Measurements from ENCODE around the gene C11orf21. TPM values are rescaled to one million over a fixed set of nuclear protein-coding genes. Genes with fewer than 3 reads are reported as not detected.

C11orf21 gene
- total RNA-seq, 2 donors from 2014 or later, result 0.26 to 0.33 TPM

DNA sequence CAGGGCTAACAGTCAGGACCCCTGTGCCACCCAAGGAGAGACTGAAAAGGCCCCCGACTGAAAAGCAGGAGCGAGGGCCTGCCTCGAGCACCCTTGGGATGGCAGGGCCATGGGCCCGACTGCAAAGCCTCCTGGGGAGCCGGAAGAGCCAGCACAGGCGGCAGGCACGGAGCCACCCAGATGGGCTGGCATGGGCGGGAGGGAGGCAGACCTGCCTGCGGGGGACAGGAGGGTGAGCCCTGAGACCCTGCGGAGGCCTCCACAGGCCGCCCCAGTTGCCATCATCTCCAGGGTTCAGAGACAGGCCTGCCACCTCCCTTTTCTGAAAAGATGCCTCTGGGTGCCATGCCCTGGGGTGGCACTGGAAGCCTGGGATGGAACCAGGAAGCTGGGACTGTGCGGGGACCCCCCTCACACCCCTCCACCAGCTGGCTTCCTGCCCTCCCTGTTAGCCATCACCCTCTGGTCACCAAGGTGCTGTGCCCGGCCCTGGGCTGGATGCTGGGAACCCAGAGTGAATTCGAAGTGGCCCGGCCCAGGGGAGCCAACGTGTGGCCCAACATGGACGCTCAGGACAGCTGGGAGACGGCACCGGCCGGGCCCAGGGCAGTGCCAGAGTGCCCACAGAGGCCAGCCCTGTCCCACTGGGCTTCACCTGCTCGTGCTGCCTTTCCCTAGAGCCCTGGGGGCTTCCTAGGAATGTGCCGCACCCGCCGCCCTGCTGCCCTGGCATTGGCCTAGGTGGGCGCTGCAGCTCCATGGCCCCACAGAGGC is 13.9 kb upstream of the C11orf21 start:
- ATAC-seq, result peak; percentile 41
- intact Hi-C loops (cut with DNase I), result no loop called here
- peak overlapping the region; percentile 63 to 78 (median 72) for H3K27ac ChIP-seq

DNA sequence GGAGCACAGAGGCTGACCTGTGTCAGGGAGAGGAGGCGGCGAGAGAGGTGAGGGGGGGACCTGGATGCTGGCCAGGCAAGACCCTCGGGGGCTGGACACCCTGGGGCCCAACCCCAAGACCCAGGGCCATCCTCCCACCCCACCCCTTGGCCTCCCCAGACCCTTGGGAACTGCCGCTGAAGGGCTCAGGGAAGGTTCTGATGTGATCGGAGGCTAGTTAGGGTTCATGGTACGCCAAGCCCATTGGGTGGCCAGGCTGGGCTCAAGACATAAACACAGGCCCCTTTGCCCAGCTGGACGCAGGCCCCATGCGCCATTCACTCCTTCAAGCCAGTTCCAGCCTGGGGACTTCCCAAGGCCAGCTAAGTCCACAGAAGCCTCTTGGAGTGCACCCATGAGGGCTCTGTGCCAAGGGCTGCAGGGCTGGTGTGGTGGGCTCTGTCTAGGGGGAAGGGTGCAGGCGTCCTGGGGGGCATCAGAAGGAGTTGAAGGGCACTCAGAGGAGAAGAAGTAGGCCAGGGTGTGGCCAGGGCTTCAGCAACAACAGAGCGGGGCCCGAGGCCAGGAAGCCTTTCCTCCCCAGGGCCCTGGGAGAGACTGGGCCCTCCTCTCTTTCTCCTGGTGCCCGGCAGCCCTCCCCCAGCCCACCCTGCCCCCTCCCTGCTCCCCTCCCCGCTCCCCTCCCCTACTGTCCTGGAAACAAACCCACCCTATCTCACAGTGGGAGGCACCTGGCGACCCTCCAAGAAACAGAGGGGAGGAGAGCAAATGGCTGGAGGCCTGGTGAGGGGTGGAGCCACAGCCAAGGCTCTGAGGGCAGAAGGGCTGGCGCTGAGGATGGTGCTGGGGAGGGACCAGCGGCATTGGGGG is 13.0 kb upstream of the C11orf21 start:
- no peaks in the 10 kb centered on the region for H3K27me3 ChIP-seq
- TF ChIP-seq POLR2A (IDR thresholded peaks at IDR 0.05), result peak in 1 of 3 donors; percentile 47
- TF ChIP-seq, protein P1, sequence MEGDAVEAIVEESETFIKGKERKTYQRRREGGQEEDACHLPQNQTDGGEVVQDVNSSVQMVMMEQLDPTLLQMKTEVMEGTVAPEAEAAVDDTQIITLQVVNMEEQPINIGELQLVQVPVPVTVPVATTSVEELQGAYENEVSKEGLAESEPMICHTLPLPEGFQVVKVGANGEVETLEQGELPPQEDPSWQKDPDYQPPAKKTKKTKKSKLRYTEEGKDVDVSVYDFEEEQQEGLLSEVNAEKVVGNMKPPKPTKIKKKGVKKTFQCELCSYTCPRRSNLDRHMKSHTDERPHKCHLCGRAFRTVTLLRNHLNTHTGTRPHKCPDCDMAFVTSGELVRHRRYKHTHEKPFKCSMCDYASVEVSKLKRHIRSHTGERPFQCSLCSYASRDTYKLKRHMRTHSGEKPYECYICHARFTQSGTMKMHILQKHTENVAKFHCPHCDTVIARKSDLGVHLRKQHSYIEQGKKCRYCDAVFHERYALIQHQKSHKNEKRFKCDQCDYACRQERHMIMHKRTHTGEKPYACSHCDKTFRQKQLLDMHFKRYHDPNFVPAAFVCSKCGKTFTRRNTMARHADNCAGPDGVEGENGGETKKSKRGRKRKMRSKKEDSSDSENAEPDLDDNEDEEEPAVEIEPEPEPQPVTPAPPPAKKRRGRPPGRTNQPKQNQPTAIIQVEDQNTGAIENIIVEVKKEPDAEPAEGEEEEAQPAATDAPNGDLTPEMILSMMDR (IDR thresholded peaks at IDR 0.05), result no peak
- 33 to 46% methylated on average over 9 to 15 of the region's 16 CpGs for WGBS, 2 donors
- no peaks in the 10 kb centered on the region for H3K9me3 ChIP-seq
- peak; percentile 84 for ATAC-seq
- peak overlapping the region; percentile 63 to 78 (median 72) for H3K27ac ChIP-seq
- DNase-seq, result peak; percentile 80 to 89 (median 87)
- peaks cover 20% of the 10 kb centered on the region for H3K4me1 ChIP-seq
- intact Hi-C loops (cut with DNase I), result no loop called here
- H3K4me3 ChIP-seq, result no peak overlapping the region
- no peaks in the 10 kb centered on the region for H3K36me3 ChIP-seq (replicated peaks in 1 of 2; ENCODE audit: insufficient read depth in 1 of 2, low read depth in 2 of 2)

More for the DNA sequence above, 13.9 kb upstream of the C11orf21 start:
- DNase-seq, result peak in 3 of 4 donors; percentile 3 to 13 (median 11)
- Histone ChIP-seq H3K4me1 (peaks cover 20% of the 10 kb centered on the region), H3K27me3 (no peaks in the 10 kb centered on the region), H3K4me3 (no peak overlapping the region), H3K36me3 (replicated peaks in 1 of 2; ENCODE audit: insufficient read depth in 1 of 2, low read depth in 2 of 2) (no peaks in the 10 kb centered on the region), H3K9me3 (no peaks in the 10 kb centered on the region)
- 65 to 71% methylated on average over 3 to 22 of the region's 25 CpGs for WGBS, 2 donors
- TF ChIP-seq, protein P1 (IDR thresholded peaks at IDR 0.05), result no peak
- peak in 1 of 3 donors; percentile 57 for TF ChIP-seq POLR2A (IDR thresholded peaks at IDR 0.05)

DNA sequence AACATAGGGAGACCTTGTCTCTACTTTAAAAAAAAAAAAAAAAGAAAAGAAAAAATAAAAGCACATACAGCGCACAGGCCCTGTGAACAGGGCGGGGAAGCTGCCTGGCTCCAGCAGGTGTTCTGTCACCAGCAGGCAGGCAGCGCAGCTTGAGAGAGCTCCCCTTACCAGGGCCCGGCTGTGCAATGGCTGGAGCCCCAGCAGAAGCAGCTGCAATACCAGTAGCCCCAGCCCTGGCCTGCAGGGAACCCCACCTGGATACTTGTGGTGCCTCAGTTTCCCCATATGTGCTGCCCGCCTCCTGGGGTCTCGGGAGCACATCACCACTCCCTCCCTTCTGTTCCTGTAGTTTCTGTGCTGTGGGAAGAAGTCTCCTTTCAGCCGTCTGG is 12.4 kb upstream of the C11orf21 start:
- TF ChIP-seq POLR2A (IDR thresholded peaks at IDR 0.05), result no peak
- TF ChIP-seq, protein P1 (IDR thresholded peaks at IDR 0.05), result no peak
- intact Hi-C loops (cut with DNase I), result no loop called here
- Histone ChIP-seq H3K27ac (peak overlapping the region in 3 of 4 donors; percentile 68 to 78 (median 75)), H3K4me1 (peaks cover 20% of the 10 kb centered on the region), H3K9me3 (no peaks in the 10 kb centered on the region), H3K36me3 (replicated peaks in 1 of 2; ENCODE audit: insufficient read depth in 1 of 2, low read depth in 2 of 2) (no peaks in the 10 kb centered on the region), H3K27me3 (no peaks in the 10 kb centered on the region), H3K4me3 (no peak overlapping the region)
- DNase-seq (peak in 2 of 4 donors; percentile 2 to 8), ATAC-seq (no peak)
- 84 to 90% methylated on average over 6 to 7 of the region's 7 CpGs for WGBS, 2 donors

DNA sequence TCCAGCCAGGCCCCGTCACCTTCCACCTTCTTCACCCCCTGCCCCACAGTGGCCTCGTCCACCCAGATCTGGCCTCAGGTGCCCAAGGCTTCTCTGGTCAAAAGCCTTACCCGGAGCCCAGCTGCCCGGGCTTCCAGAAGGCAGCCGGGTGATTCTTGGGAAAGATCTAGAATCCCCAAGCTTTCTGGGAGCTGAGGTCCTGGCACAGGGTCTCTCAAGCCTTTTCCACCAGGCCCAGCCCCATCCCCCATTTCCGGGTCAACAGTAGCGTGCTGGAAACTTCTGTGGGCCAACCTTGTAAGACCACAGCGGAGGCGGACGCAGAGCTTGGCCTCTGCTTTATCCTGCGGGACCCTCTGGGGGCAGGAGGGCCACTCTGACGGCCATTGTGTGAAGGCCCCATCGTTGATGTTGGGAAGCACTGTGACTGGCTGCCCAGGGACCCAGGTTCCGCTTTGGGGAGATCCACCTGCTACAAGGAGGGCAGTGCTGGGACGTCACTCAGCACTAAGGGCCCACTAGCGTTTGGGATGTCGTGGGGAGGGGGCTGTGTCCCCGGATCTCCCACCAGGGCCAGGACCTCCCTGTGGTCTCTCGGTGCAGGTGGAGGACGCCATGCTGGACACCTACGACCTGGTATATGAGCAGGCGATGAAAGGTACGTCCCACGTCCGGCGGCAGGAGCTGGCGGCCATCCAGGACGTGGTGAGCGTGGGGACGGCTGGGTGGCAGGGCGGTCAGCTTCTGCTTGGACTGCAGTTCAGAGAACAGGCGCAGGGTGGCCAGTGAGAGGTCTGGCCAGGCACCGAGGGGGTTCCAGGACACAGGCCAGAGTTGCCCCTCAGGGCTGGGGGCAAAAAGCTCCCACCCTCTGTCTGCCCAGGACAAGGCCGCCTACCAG is 11.6 kb upstream of the C11orf21 start:
- Histone ChIP-seq H3K9me3 (no peaks in the 10 kb centered on the region), H3K27ac (peak overlapping the region in 2 of 4 donors; percentile 33 to 78), H3K36me3 (replicated peaks in 1 of 2; ENCODE audit: insufficient read depth in 1 of 2, low read depth in 2 of 2) (no peaks in the 10 kb centered on the region), H3K27me3 (no peaks in the 10 kb centered on the region), H3K4me1 (peaks cover 20% of the 10 kb centered on the region), H3K4me3 (no peak overlapping the region)
- no peak for TF ChIP-seq POLR2A (IDR thresholded peaks at IDR 0.05)
- TF ChIP-seq, protein P1 (IDR thresholded peaks at IDR 0.05), result no peak
- intact Hi-C loops (cut with DNase I), result no loop called here
- WGBS, 2 donors, result 87 to 92% methylated on average over 22 to 34 of the region's 34 CpGs
- peak in 2 of 4 donors; percentile 13 for DNase-seq
- no peak for ATAC-seq
